WTC11 (cell line): ENCODE measurements around the gene B3GAT3. TPM values are rescaled to one million over a fixed set of nuclear protein-coding genes. Genes with fewer than 3 reads are reported as not detected.
A peak's percentile ranks its signal among the peaks of the same experiment; 100 is the strongest.

Source experiments
- ATAC-seq: fragments of 200-7000 bp; cut with Tn5 transposase; 2 replicates; pipeline ENCODE4 v1.10.0; 2021; ENCODE audit warnings: mild to moderate bottlenecking, moderate library complexity
- CTCF ChIA-PET: fragments of 300-600 bp; sonication (Branson Sonifier 250); formaldehyde crosslinking; loops from one replicate; lab custom pipeline; 2021; ENCODE audit warnings: antibody characterized with exemption; lab: Charles Lee
- POLR2A ChIA-PET: fragments of 350-600 bp; sonication (Branson Sonifier 250); formaldehyde crosslinking; loops from one replicate; lab custom pipeline; 2021; ENCODE audit warnings: antibody characterized with exemption; lab: Charles Lee
- DNase-seq: peaks from one replicate; pipeline ENCODE4 v3.0.0; 2021; ENCODE audit warnings: low spot score
- H3K27ac Mint-ChIP-seq: 2 replicates; pipeline ENCODE4 v1.8.0; 2021; ENCODE audit warnings: mixed read lengths
- H3K27me3 Mint-ChIP-seq: 2 replicates; pipeline ENCODE4 v1.8.0; 2021; ENCODE audit warnings: low read depth, mild to moderate bottlenecking, moderate library complexity, mixed read lengths
- H3K36me3 Mint-ChIP-seq: 2 replicates; pipeline ENCODE4 v1.8.0; 2021; ENCODE audit warnings: mixed read lengths
- H3K4me1 Mint-ChIP-seq: 2 replicates; pipeline ENCODE4 v1.8.0; 2022; ENCODE audit warnings: mixed read lengths
- H3K4me3 Mint-ChIP-seq: 2 replicates; pipeline ENCODE4 v1.8.0; 2021; ENCODE audit warnings: mild to moderate bottlenecking, moderate library complexity, mixed read lengths
- H3K9me3 Mint-ChIP-seq: 2 replicates; pipeline ENCODE4 v1.8.0; 2021; ENCODE audit warnings: mixed read lengths
- CBFB ChIP-seq: sonication (generic); formaldehyde crosslinking; IDR thresholded peaks from 2 replicates; pipeline ENCODE4 v1.8.1; 2022; ENCODE audit warnings: mild to moderate bottlenecking, low read depth, missing genetic modification reagents
- CREM ChIP-seq: sonication (generic); formaldehyde crosslinking; IDR thresholded peaks from 2 replicates; pipeline ENCODE4 v1.8.1; 2022; ENCODE audit warnings: mild to moderate bottlenecking, missing genetic modification reagents, moderate library complexity
- ELF4 ChIP-seq: sonication (generic); formaldehyde crosslinking; IDR thresholded peaks from 2 replicates; pipeline ENCODE4 v1.8.1; 2022; ENCODE audit warnings: low read depth, mild to moderate bottlenecking, moderate library complexity, missing genetic modification reagents
- IRF1 ChIP-seq: sonication (generic); formaldehyde crosslinking; IDR thresholded peaks from 2 replicates; pipeline ENCODE4 v1.8.0; 2023; ENCODE audit warnings: missing genetic modification reagents
- NFATC4 ChIP-seq: fragments of 250-450 bp; sonication (Bioruptor Pico); IDR thresholded peaks from 2 replicates; pipeline ENCODE4 v1.9.0; 2021; ENCODE audit warnings: mild to moderate bottlenecking
- NFE2L1 ChIP-seq: sonication (generic); formaldehyde crosslinking; IDR thresholded peaks from 2 replicates; pipeline ENCODE4 v1.8.1; 2023; ENCODE audit warnings: missing genetic modification reagents
- NR1H2 ChIP-seq: sonication (generic); formaldehyde crosslinking; IDR thresholded peaks from 2 replicates; pipeline ENCODE4 v1.9.0; 2021; ENCODE audit warnings: mild to moderate bottlenecking, moderate library complexity, missing genetic modification reagents
- RELA ChIP-seq: sonication (generic); formaldehyde crosslinking; IDR thresholded peaks from 2 replicates; pipeline ENCODE4 v1.8.1; 2022; ENCODE audit warnings: missing genetic modification reagents, mild to moderate bottlenecking, borderline replicate concordance
- SMAD4 ChIP-seq: sonication (generic); formaldehyde crosslinking; IDR thresholded peaks from 2 replicates; pipeline ENCODE4 v1.8.0; 2022; ENCODE audit warnings: mild to moderate bottlenecking, missing genetic modification reagents
- TP53 ChIP-seq: sonication (generic); formaldehyde crosslinking; IDR thresholded peaks from 2 replicates; pipeline ENCODE4 v1.8.1; 2023; ENCODE audit warnings: mild to moderate bottlenecking, missing genetic modification reagents
- ZBTB21 ChIP-seq: sonication (generic); formaldehyde crosslinking; IDR thresholded peaks from 2 replicates; pipeline ENCODE4 v1.8.1; 2023; ENCODE audit warnings: mild to moderate bottlenecking, missing genetic modification reagents, borderline replicate concordance
- ZNF317 ChIP-seq: sonication (generic); formaldehyde crosslinking; IDR thresholded peaks from 2 replicates; pipeline ENCODE4 v1.8.1; 2023; ENCODE audit warnings: low read depth, mild to moderate bottlenecking, moderate library complexity, missing genetic modification reagents, borderline replicate concordance
- ZNF423 ChIP-seq: fragments of 250-450 bp; sonication (Bioruptor Pico); IDR thresholded peaks from 2 replicates; pipeline ENCODE4 v2.1.2; 2022; ENCODE audit warnings: mild to moderate bottlenecking, moderate library complexity
- total RNA-seq: library from RNA; stranded (reverse); gene quantifications from 3 replicates; pipeline ENCODE4 v1.2.3, GENCODE V29; 2021
- TF ChIP-seq, protein P1 (sequence below): sonication (generic); formaldehyde crosslinking; IDR thresholded peaks from 2 replicates; pipeline ENCODE4 v1.8.1; 2023; ENCODE audit warnings: mild to moderate bottlenecking, moderate library complexity, missing genetic modification reagents
- TF ChIP-seq, protein P2 (sequence below): fragments of 250-450 bp; sonication (Bioruptor Pico); IDR thresholded peaks from 2 replicates; pipeline ENCODE4 v1.9.0; 2021; ENCODE audit warnings: mild to moderate bottlenecking, borderline replicate concordance
- TF ChIP-seq, protein P3 (sequence below): sonication (generic); formaldehyde crosslinking; IDR thresholded peaks from 2 replicates; pipeline ENCODE4 v1.8.0; 2022; ENCODE audit warnings: mild to moderate bottlenecking, missing genetic modification reagents
- TF ChIP-seq, protein P4 (sequence below): sonication (generic); formaldehyde crosslinking; IDR thresholded peaks from 2 replicates; pipeline ENCODE4 v1.8.1; 2023; ENCODE audit warnings: mild to moderate bottlenecking, missing genetic modification reagents, borderline replicate concordance
- TF ChIP-seq, protein P5 (sequence below): sonication (generic); formaldehyde crosslinking; IDR thresholded peaks from 2 replicates; pipeline ENCODE4 v1.8.0; 2022; ENCODE audit warnings: missing genetic modification reagents
- TF ChIP-seq, protein P6 (sequence below): sonication (generic); formaldehyde crosslinking; IDR thresholded peaks from 2 replicates; pipeline ENCODE4 v1.8.1; 2023; ENCODE audit warnings: mild to moderate bottlenecking, missing genetic modification reagents, moderate library complexity

The B3GAT3 gene
- total RNA-seq, 1 experiment from 2014 or later, result 43.9 TPM

GRCh38 chr11:62665599-62666258 lies 43.9 kb upstream of the B3GAT3 start:
- peak overlapping the region; percentile 95 for H3K27ac Mint-ChIP-seq
- no peaks in the 10 kb centered on the region for H3K9me3 Mint-ChIP-seq
- H3K4me3 Mint-ChIP-seq, result peak overlapping the region; percentile 97
- H3K27me3 Mint-ChIP-seq, result no peaks in the 10 kb centered on the region
- ChIA-PET POLR2A (interaction anchor here (0.5 to 3.2 kb wide), 34 partner anchors 9 to 417 kb away, joined by 3 to 42 read pairs (median 7); partner anchors contain the start of genes B3GAT3, BSCL2, EEF1G and GANAB), CTCF (interaction anchor here (0.6 to 2.2 kb wide), 15 partner anchors 11 to 325 kb away, joined by 3 to 10 read pairs (median 5); partner anchors contain the start of genes EML3, GANAB, INTS5 and TAF6L)
- DNase-seq (peak; percentile 31), ATAC-seq (no peak)
- peaks cover 20% of the 10 kb centered on the region for H3K4me1 Mint-ChIP-seq
- H3K36me3 Mint-ChIP-seq, result peaks cover 30% of the 10 kb centered on the region
- TF ChIP-seq RELA (CRISPR knock-in tag), result no peak
- TF ChIP-seq NR1H2 (CRISPR knock-in tag), result no peak
- TF ChIP-seq IRF1 (CRISPR knock-in tag), result no peak; the same call in 1 of the 2 replicates
- no peak for TF ChIP-seq TP53 (CRISPR knock-in tag)
- no peak for TF ChIP-seq NFE2L1
- peak; percentile 10; the same call in 1 of the 2 replicates for TF ChIP-seq SMAD4
- no peak; the same call in 1 of the 2 replicates for TF ChIP-seq NFATC4 (CRISPR knock-in tag)
- TF ChIP-seq CBFB (CRISPR knock-in tag), result no peak
- TF ChIP-seq, protein P1, sequence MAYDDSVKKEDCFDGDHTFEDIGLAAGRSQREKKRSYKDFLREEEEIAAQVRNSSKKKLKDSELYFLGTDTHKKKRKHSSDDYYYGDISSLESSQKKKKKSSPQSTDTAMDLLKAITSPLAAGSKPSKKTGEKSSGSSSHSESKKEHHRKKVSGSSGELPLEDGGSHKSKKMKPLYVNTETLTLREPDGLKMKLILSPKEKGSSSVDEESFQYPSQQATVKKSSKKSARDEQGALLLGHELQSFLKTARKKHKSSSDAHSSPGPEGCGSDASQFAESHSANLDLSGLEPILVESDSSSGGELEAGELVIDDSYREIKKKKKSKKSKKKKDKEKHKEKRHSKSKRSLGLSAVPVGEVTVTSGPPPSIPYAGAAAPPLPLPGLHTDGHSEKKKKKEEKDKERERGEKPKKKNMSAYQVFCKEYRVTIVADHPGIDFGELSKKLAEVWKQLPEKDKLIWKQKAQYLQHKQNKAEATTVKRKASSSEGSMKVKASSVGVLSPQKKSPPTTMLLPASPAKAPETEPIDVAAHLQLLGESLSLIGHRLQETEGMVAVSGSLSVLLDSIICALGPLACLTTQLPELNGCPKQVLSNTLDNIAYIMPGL, result 0 out of 2 replicates have a peak, but pooled peaks have one; percentile 12
- TF ChIP-seq, protein P2, sequence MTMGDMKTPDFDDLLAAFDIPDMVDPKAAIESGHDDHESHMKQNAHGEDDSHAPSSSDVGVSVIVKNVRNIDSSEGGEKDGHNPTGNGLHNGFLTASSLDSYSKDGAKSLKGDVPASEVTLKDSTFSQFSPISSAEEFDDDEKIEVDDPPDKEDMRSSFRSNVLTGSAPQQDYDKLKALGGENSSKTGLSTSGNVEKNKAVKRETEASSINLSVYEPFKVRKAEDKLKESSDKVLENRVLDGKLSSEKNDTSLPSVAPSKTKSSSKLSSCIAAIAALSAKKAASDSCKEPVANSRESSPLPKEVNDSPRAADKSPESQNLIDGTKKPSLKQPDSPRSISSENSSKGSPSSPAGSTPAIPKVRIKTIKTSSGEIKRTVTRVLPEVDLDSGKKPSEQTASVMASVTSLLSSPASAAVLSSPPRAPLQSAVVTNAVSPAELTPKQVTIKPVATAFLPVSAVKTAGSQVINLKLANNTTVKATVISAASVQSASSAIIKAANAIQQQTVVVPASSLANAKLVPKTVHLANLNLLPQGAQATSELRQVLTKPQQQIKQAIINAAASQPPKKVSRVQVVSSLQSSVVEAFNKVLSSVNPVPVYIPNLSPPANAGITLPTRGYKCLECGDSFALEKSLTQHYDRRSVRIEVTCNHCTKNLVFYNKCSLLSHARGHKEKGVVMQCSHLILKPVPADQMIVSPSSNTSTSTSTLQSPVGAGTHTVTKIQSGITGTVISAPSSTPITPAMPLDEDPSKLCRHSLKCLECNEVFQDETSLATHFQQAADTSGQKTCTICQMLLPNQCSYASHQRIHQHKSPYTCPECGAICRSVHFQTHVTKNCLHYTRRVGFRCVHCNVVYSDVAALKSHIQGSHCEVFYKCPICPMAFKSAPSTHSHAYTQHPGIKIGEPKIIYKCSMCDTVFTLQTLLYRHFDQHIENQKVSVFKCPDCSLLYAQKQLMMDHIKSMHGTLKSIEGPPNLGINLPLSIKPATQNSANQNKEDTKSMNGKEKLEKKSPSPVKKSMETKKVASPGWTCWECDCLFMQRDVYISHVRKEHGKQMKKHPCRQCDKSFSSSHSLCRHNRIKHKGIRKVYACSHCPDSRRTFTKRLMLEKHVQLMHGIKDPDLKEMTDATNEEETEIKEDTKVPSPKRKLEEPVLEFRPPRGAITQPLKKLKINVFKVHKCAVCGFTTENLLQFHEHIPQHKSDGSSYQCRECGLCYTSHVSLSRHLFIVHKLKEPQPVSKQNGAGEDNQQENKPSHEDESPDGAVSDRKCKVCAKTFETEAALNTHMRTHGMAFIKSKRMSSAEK (CRISPR knock-in tag), result no peak
- TF ChIP-seq, protein P3, sequence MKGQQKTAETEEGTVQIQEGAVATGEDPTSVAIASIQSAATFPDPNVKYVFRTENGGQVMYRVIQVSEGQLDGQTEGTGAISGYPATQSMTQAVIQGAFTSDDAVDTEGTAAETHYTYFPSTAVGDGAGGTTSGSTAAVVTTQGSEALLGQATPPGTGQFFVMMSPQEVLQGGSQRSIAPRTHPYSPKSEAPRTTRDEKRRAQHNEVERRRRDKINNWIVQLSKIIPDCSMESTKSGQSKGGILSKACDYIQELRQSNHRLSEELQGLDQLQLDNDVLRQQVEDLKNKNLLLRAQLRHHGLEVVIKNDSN, result no peak
- no peak for TF ChIP-seq ZNF317 (CRISPR knock-in tag)
- TF ChIP-seq, protein P4, sequence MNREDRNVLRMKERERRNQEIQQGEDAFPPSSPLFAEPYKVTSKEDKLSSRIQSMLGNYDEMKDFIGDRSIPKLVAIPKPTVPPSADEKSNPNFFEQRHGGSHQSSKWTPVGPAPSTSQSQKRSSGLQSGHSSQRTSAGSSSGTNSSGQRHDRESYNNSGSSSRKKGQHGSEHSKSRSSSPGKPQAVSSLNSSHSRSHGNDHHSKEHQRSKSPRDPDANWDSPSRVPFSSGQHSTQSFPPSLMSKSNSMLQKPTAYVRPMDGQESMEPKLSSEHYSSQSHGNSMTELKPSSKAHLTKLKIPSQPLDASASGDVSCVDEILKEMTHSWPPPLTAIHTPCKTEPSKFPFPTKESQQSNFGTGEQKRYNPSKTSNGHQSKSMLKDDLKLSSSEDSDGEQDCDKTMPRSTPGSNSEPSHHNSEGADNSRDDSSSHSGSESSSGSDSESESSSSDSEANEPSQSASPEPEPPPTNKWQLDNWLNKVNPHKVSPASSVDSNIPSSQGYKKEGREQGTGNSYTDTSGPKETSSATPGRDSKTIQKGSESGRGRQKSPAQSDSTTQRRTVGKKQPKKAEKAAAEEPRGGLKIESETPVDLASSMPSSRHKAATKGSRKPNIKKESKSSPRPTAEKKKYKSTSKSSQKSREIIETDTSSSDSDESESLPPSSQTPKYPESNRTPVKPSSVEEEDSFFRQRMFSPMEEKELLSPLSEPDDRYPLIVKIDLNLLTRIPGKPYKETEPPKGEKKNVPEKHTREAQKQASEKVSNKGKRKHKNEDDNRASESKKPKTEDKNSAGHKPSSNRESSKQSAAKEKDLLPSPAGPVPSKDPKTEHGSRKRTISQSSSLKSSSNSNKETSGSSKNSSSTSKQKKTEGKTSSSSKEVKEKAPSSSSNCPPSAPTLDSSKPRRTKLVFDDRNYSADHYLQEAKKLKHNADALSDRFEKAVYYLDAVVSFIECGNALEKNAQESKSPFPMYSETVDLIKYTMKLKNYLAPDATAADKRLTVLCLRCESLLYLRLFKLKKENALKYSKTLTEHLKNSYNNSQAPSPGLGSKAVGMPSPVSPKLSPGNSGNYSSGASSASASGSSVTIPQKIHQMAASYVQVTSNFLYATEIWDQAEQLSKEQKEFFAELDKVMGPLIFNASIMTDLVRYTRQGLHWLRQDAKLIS (CRISPR knock-in tag), result no peak
- no peak for TF ChIP-seq ELF4 (CRISPR knock-in tag)
- 0 out of 2 replicates have a peak, but pooled peaks have one; percentile 13 for TF ChIP-seq ZBTB21
- TF ChIP-seq CREM (CRISPR knock-in tag), result no peak
- TF ChIP-seq, protein P5, sequence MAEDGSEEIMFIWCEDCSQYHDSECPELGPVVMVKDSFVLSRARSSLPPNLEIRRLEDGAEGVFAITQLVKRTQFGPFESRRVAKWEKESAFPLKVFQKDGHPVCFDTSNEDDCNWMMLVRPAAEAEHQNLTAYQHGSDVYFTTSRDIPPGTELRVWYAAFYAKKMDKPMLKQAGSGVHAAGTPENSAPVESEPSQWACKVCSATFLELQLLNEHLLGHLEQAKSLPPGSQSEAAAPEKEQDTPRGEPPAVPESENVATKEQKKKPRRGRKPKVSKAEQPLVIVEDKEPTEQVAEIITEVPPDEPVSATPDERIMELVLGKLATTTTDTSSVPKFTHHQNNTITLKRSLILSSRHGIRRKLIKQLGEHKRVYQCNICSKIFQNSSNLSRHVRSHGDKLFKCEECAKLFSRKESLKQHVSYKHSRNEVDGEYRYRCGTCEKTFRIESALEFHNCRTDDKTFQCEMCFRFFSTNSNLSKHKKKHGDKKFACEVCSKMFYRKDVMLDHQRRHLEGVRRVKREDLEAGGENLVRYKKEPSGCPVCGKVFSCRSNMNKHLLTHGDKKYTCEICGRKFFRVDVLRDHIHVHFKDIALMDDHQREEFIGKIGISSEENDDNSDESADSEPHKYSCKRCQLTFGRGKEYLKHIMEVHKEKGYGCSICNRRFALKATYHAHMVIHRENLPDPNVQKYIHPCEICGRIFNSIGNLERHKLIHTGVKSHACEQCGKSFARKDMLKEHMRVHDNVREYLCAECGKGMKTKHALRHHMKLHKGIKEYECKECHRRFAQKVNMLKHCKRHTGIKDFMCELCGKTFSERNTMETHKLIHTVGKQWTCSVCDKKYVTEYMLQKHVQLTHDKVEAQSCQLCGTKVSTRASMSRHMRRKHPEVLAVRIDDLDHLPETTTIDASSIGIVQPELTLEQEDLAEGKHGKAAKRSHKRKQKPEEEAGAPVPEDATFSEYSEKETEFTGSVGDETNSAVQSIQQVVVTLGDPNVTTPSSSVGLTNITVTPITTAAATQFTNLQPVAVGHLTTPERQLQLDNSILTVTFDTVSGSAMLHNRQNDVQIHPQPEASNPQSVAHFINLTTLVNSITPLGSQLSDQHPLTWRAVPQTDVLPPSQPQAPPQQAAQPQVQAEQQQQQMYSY (CRISPR knock-in tag), result no peak
- TF ChIP-seq, protein P6, sequence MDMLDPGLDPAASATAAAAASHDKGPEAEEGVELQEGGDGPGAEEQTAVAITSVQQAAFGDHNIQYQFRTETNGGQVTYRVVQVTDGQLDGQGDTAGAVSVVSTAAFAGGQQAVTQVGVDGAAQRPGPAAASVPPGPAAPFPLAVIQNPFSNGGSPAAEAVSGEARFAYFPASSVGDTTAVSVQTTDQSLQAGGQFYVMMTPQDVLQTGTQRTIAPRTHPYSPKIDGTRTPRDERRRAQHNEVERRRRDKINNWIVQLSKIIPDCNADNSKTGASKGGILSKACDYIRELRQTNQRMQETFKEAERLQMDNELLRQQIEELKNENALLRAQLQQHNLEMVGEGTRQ (CRISPR knock-in tag), result no peak
- TF ChIP-seq ZNF423, result no peak
